Stimulated activated CD4-positive, alpha-beta T cell treated with anti-CD3 and anti-CD28 coated beads, TNF-alpha, amount 100 ng/mL, for 48 hours (primary cell): Measurements from ENCODE around the gene C1QTNF6.
"Not testable (repeated sequence)": the region's sequence is repeated elsewhere in the genome, so short reads cannot be mapped to it uniquely, and the experiment has no call there.

Experiments used
- DNase-seq, 3 donors: peaks; one replicate each; pipeline ENCODE4 v3.0.0-alpha.2; 2020; ENCODE audit warnings: low read depth in 3 of 3

Gene C1QTNF6

DNA sequence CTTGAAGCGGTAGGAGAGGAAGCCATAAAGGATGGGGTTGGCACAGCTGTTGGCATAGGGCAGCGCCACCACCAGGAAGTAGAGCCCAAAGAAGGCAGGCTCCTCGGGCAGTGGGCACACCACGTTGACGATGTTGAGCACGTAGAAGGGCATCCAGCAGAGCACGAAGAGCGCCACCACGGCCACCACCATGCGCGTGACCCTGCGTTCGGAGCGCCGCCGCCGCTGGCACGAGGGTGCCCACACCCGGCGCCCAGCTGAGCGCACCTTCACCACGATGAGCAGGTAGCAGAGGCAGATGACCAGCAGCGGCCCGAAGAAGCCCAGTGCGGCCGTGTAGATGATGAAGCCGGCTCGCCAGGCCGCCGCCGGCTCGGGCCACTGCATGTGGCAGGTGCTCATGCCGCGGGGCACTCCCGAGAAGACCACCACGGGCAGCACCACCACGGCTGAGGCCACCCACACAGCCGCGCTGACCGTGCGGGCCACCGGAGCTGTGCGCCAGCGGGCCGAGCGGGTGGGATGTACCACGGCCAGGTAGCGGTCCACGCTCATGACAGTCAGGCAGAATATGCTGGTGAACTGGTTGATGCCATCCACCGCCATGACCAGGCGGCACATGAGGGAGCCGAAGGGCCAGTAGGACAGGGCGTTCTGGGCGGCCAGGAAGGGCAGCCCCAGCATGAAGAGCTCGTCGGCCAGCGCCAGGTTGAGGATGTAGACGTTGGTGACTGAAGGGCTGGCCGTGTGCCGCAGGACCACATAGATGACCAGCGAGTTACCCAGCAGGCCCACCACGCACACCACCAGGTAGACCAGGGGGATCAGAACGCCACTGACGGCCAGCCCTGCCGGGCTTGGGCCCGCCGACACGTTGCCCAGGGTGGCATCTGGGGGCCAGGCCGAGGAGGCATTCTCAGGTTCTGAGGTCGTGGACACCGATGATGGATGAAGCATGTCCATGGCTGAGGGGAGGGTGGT lies 19.1 kb upstream of the C1QTNF6 start:
- DNase-seq = no peak

GRCh38 chr22:37206118-37206840 lies 18.2 kb upstream of the C1QTNF6 start:
- no peak for DNase-seq

DNA sequence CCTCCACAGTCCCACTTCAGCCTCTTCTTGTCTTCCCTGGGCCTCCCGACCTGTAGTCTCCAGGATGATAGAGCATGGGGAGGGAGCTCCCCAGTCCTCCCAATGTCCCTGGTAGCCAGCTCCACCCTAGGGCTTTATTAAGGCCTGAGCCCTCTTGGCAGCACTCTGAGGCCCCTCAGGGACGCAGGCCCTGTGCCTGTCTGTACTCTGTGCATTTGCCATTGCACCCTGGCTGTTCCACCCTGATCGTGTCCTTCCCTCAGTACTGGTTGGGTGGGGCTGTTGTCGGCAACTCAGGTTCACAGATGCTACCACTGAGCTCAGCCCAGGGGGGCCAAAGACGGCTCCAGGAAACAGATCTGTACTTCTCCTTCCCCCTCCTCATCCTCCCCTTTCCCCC lies 17.0 kb upstream of the C1QTNF6 start:
- DNase-seq = no peak

DNA sequence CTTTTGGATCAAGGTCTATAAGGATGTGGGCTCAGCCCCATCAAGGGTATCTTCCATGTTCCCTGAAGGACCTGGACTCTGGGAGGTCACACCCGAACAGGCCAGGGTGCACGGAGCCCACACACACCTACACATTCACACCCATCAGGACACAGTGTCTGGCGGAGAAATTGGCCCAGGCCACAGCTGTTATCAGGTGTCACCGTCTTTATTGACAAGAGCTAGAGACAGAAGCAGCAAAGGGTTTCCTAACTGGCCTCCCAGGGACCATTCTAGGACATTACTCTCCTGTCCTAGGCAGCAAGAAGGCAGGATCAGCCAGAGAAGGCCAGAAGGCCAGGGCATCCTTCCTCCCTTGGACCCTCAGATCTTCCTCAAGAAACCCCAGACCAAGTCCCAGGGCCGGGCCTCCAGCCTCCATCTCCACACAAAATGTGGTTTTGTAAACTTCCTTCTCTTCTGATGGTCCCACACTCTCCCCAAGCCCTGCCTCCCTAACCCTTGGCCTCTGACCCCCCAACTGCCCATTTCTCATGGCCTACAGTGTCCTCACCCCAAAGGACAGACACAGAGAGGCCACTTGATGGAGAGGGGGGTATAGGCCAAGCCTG lies 16.1 kb upstream of the C1QTNF6 start:
- DNase-seq = no peak

DNA sequence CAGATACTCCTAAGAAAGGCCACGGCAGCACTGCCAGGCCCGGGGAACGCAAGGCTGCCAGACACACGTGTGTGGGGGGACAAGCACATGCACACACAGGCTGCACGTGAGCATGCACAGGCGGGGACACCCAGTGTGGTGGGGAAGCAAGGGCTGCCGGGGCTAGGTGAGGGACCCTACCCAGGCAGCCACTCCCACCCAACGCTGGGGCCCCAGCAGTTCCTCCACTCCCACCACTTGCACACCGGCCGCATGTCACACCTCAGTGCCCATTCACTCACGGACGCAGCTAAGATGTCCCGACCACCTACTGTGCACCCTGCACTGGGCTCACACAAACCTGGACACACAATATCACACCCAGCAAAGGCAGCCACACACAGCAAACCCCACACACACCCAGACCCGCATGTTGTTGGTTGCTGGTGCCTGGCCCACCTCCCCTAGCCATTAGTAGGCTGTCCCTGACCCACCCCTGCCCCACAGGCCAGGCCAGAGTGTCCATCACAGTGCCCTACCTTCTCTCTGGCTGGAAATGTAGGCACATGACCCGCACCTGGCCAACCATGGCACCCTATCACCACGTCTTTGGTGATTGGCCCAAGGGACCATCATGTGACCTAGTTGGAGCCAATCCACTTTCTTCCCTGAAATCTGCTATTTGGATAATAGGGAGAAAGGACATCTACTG lies 15.5 kb upstream of the C1QTNF6 start:
- DNase-seq = no peak

GRCh38 chr22:37202716-37203115 lies 14.7 kb upstream of the C1QTNF6 start:
- no peak for DNase-seq

- no peak for DNase-seq
Measured at GRCh38 chr22:37202001-37202555, 14.0 kb upstream of the C1QTNF6 start.

DNA sequence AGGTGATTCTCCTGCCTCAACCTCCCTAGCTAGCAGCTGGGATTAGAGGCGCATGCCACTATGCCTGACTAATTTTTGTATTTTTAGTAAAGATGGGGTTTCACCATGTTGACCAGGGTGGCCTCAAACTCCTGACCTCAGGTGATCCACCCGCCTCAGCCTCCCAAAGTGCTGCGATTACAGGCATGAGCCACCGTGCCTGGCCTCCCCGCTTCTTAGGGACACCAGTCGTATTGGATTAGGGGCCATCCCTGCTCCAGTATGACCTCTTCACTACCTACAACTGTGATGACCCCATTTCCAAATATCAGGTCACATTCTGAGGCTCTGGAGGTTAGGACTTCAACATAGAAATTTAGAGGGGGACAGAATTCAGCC lies 13.4 kb upstream of the C1QTNF6 start:
- not testable (repeated sequence) for DNase-seq

- no peak for DNase-seq
Measured at GRCh38 chr22:37199760-37200108, 11.7 kb upstream of the C1QTNF6 start.

- peak; percentile 99 for DNase-seq
Measured at GRCh38 chr22:37199103-37199759, 11.2 kb upstream of the C1QTNF6 start.

DNA sequence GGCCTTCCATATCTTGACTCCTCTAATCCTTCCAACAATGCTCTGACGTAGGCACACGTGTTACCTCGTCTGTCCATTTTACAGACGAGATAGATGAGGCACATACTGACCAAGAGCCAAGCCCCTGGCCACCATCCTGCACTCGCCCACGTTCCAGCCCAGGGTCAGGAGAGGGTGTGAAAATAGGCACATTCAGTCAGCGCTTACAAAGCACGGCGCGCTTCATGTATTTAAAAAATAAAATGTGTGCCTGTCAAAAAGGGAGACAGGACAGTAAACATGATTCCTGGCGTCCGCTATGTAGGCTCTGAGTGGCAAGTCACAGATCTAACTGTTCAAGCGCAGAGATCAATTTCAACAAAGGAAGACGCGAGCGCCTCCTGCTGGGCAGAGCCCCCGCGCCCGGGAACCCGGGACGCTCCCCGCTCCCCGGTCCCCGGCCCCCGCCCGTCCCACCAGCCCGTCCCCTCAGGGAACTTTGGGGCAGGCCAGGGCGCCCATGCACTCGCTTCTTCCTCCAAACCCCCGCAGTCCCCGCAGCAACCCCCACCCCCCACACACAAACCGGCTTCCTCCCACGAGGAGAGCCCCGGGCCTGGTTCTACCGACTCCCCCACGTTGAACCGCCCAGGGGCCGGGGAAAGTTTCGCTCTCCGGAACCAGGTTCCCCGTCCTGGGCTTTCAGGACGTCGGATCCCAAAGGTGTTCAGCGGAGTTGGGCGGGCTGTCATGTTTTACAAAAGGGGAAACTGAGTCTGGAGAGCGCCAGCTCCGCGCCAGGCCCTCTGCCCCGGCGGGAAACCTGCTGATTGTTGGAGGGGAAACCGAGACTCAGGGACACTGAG lies 10.4 kb upstream of the C1QTNF6 start:
- DNase-seq = peak; percentile 83 to 93 (median 92)

- no peak for DNase-seq
Measured at GRCh38 chr22:37197451-37198257, 9.6 kb upstream of the C1QTNF6 start.

DNA sequence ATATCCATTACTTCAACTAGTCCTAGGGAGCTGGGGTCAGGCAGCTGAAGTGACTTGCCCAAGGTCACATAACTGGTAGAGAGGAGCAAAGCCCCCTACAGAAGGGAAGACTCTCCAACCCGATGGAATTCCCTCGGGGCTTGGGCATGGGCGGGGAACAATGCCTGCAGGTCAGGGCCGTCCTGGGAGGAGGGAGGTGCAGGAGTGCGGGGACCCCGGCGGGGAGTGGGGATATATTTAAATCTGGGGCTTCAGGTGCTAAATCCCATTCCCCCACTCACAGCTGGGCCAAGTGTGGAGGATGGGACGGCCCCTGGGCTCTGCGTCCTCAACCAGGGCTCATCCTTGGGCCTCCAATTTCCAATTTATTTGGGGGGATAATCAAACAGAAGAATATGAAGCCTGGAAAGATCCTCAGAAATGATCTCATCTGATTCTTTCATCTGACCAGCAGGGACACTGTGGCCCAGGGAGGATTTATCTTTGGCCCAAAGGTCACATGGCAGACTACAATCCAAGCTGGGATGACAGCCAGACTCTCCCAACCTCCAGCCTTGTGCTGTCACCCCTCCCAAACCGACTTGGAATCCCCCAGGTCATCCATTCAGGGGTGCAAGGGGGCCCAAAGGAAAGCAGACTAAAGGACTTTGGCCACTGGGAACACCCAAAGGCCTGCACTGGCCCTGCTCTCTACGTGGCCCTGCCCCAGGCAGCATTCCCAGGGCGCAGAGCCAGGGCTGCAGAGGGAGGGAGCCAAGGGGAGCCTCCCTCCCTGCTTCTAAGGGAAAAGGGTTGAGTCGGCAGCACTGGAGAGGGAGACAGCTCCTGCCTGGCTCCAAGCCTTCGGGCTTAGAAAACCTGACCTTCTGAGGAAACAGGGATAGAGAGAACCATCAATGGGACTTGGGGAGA lies 8.7 kb upstream of the C1QTNF6 start:
- DNase-seq = no peak

- no peak for DNase-seq
Measured at GRCh38 chr22:37195921-37196320, 7.9 kb upstream of the C1QTNF6 start.

- no peak for DNase-seq
Measured at GRCh38 chr22:37194750-37195149, 6.7 kb upstream of the C1QTNF6 start.

GRCh38 chr22:37193629-37194191 lies 5.7 kb upstream of the C1QTNF6 start:
- peak in 2 of 3 donors; percentile 35 to 38 for DNase-seq

DNA sequence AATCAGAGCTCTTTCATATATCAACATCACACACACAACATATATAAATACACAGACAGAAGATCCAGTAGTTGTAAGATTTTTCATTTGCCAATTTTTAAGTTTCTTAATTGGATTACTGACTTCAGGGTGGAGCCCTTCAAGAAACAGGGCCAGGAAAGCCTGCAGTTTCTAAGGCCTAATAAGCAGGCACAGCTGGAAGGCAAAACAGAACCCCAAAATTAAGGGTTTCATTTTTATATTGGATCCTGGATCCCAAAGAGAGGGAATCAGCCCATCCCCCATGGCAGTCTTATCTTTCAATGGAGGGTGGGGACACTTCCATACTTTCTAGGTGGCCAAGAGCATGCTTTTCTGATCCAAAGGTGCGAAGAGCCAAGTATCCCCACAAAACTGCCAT lies 4.7 kb upstream of the C1QTNF6 start:
- DNase-seq = no peak

GRCh38 chr22:37192204-37192603 lies 4.2 kb upstream of the C1QTNF6 start:
- no peak for DNase-seq
